ENCODE data around the gene CDHR5.
"Not testable (repeated sequence)": the region's sequence is repeated elsewhere in the genome, so short reads cannot be mapped to it uniquely, and the experiment has no call there.

Gene CDHR5

GRCh38 chr11:581342-581741, 43.4 kb downstream of the CDHR5 start:
- no peak for DNase-seq

GRCh38 chr11:579830-580601, 44.7 kb downstream of the CDHR5 start:
- no peak for DNase-seq

- DNase-seq: no peak
Observed at GRCh38 chr11:578276-579035, 46.3 kb downstream of the CDHR5 start.

GRCh38 chr11:577611-577894, 47.2 kb downstream of the CDHR5 start:
- DNase-seq: no peak

- DNase-seq: no peak
Observed at GRCh38 chr11:576811-577610, 47.7 kb downstream of the CDHR5 start.

GRCh38 chr11:575996-576768, 48.6 kb downstream of the CDHR5 start, which contains the start of gene PHRF1:
Gene PHRF1, plus strand, starts transcription at chr11:576470. Its CDS starts 5,043 bp downstream, at chr11:581513.
- DNase-seq: peak; percentile 61 to 95

- DNase-seq: peak in 1 of 2 experiments; percentile 57
Observed at GRCh38 chr11:575313-575995, 49.3 kb downstream of the CDHR5 start.

- DNase-seq: no peak
Observed at GRCh38 chr11:574632-575312, 50.0 kb downstream of the CDHR5 start.

GRCh38 chr11:574031-574570, 50.7 kb downstream of the CDHR5 start:
- DNase-seq: not testable (repeated sequence)

- no peak for DNase-seq
Observed at GRCh38 chr11:573146-573759, 51.5 kb downstream of the CDHR5 start.

GRCh38 chr11:571802-572185, 53.0 kb downstream of the CDHR5 start:
- DNase-seq: no peak

- no peak for DNase-seq
Observed at GRCh38 chr11:569158-569885, 55.4 kb downstream of the CDHR5 start.

- peak; percentile 80 to 84 for DNase-seq
Observed at GRCh38 chr11:568306-569157, 56.2 kb downstream of the CDHR5 start.

GRCh38 chr11:567629-568292, 57.0 kb downstream of the CDHR5 start:
- DNase-seq: no peak

- DNase-seq: no peak
Observed at GRCh38 chr11:567011-567628, 57.6 kb downstream of the CDHR5 start.
